ENCODE data around the gene ZIC5.

The ZIC5 gene

DNA sequence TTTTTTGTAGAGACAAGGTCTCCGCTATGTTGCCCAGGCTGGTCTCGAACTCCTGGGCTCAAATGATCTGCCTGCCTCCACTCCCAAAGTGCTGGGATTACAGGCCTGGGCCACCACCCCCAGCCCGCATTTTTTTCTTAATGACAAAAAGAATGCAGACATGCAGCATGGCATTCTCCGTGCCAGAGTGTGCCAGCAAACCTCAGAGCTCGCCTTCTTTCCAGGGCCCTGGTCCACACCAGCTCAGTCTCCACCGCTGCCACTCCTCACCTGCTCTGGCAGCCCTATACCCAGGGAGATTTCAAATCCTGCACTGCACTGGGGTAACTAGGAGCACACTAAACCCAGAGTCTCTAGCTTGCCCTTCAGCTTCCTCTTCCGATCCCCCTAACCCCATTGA, 41.7 kb downstream of the ZIC5 start:
- DNase-seq: no peak

DNA sequence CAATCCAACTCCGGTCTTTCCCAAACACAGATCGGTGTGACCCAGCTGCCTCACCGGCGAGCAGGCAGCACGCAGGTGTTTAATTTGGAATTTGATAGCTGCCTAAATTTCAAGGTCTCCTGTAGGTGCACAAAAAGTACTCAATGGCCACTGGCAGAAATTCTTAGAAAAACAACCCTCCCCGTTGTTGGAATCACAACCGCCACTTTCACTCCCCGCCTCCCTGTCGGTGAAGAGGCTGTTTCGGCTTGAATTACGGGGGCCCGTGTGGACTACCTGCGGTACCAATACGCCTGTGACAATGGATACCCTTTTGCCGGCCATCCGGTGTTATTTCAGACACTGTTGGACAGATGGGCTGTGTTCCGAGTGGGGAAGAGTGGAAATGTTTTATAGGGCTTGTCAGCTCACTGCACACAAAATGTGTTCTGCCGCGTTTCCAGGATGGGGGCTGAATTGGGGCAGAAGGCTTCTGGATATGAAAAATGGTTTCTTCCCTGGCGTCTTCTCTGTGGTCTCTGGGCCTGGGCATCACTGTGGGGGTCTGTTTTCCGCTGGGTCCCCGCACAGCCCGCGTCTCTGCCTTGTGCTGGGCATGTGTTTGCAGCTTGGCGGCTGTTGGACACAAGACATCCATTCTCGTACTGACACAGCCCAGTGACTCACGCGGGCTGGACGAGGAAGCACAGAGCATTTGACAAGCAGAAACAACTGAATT, 45.4 kb downstream of the ZIC5 start:
- peak; percentile 46 for DNase-seq

DNA sequence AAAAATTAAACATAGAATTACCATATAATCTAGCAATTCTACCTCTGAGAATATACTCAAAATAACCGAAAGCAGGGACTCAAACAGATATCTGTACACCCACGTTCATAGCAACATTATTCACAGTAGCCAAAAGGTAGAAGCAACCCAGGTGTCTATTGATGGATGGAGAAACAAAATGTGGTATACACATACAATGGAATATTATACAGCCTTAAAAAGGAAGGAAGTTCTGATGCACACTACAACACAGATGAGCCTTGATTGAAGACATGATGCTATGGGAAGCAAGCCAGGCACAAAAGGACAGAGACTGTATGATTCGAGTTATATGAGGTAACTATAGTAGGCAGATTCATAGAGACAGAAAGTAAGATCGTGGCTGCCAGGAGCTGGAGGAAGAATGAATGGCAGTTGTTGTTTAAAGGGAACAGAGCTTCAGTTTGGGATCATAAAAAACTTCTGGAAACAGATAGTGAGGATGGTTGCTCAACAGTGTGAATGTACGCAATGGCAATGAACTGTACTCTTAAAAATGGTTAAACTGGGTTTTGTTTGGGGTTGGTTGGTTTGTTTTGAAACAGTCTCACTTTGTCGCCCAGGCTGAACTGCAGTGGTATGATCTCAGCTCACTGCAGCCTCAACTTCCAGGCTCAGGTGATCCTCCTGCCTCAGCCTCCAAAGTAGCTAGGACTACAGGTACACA, 47.5 kb downstream of the ZIC5 start:
- DNase-seq: no peak

DNA sequence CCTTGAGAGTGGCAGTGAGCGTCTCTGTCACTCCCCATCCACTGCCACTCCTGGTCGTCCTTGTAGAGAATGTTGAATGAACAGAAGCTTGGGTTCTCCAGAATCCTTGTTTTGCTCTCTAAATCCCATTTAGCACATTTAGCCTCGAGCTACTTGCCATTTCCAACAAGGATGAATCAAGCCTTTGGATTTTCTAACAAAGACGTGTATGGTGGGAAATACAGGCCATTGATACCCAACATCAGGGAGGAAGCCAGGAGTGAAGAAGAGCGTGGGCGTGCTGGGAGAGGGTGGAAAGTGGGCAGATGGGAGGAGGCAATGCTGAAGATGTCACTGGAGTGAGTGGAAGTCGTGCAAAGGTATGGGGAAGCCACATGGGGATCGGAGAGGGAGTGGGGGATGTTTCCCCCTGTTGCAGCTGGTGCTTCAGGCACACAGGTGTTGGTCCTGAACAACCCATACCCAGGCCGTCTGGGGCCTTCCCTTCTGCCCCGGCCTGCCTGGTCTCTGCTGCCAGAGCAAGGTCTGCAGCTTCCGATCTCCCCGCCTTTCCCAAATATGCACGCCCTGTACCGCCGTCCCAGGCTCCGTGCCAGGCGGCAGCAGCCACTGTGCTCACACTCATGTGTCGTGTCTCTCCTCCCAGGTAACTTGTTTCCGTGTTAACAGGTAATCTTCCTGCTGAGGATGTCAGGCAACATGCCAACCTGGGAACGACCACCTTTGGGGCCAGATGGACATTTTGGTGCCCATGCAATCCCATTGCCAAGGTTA, 48.7 kb downstream of the ZIC5 start:
- DNase-seq: peak; percentile 61

DNA sequence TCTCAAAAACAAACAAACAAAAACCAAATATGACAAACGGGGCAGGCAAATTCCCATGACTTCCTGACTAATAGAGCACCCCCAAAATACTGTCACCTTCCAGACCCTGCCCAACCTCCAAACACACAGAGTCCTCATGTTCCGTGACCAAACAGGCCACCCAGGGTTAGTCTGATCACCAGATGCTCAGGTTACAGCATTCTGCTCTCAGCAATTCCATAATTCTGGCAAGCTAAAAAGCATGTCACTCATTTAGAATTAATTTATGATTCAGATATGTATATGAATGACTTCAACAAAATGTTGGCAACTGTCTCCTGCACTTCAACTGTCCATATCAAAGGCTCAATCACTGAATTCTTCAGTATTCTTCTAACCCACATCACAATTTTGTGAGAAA, 52.4 kb downstream of the ZIC5 start:
- no peak for DNase-seq

DNA sequence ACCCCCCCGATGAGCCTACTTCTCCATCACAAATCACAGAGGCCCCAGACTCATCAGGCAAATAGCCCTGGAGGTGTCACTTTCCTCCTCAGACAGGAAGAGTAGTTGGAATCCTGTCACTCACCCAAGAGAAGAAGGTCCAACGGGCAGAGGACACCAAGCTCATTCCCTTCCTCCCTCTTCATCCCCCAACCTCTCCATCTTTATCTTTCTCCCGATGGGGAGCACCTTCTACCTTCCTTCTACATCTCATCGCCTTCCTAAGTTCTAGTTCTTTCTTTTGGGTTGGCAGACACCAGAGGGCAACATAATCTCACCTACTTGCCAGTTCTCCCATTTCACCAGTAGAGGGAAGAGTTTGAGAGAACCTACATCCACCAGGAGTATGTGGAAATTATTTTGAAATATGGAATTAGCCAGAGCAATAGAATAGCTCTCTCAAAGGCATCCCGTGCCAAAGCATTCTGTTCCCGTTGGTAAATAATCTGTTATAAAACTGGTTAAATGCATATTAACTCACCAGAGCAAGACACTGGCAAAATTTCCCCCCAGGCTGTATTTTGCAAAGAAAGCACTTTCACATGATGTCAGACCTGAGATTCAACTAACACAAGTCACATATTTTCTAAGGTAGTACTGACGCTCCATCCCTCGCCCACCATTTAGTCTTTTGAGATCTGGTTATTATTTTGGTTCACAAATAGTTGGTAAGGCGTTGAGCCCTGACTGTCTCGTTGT, 55.0 kb downstream of the ZIC5 start:
- peak; percentile 71 for DNase-seq

DNA sequence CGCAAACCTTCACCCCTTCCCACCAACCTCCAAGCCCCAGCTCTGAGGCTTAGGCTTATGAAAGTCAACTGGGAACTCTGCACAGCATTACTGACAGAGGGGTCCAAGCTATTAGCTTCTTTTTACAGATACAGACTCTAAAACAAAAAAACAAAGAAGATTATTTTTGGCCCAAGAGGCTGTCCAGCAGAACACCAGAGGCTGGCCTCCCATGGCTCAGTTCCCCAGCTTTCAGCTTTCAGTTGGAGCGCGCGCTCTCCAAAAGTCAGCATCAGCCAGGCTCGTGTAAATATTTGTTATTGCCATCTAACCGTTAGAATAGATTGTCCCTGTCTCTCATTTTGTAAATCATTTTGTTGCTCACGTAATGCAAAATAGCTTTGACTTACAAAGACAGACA, 58.4 kb downstream of the ZIC5 start:
- peak; percentile 44 for DNase-seq
